GM18867 (cell line): ENCODE measurements around the gene SLC12A8.

Experiments
- ATAC-seq: cut with Tn5 transposase; IDR thresholded peaks from one replicate; pipeline ENCODE4 v1.9.1; 2021; ENCODE audit warnings: mild to moderate bottlenecking, moderate library complexity; ENCODE audit not compliant: unreplicated experiment

The SLC12A8 gene

GRCh38 chr3:125140818-125141595 lies 71.5 kb downstream of the SLC12A8 start:
- peak; percentile 18 for ATAC-seq

DNA sequence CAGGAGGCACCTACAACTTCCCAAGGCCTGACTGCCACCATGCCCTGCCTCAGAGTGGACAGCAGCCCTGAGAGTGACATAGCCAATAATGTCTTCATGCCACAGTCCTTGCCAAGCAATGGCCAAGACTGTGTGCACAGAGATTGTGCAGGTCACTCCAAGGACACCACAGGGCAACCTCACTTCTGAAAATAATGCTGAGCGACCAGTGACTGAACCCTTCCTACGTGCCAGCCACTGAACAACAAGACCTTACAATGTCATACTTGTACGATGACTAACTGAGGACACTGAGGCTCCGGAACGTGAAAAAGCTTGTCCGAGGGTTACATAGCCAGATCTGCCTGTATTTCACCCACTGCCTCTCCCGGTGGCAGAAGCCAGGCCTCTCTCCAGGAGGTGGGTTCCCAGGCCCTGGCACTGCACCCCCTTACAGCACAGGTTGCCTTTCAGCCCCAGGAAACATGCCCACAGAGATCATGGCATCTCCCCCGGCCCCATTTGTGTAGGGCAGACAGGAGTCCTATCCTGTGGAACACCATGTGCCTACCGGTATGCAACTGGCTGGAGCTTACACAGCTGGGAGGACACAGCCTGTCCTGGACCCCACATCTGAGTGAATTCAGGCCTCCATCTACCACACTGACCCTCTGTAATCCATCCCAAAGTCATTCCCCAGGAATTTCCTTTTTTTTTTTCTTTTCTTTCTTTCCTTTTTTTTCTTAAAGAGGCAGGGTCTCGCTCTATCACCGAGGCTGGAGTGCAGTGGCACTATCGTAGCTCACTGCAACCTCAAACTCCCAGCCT lies 72.3 kb downstream of the SLC12A8 start:
- no peak for ATAC-seq

GRCh38 chr3:125139386-125139785 lies 73.2 kb downstream of the SLC12A8 start:
- no peak for ATAC-seq

DNA sequence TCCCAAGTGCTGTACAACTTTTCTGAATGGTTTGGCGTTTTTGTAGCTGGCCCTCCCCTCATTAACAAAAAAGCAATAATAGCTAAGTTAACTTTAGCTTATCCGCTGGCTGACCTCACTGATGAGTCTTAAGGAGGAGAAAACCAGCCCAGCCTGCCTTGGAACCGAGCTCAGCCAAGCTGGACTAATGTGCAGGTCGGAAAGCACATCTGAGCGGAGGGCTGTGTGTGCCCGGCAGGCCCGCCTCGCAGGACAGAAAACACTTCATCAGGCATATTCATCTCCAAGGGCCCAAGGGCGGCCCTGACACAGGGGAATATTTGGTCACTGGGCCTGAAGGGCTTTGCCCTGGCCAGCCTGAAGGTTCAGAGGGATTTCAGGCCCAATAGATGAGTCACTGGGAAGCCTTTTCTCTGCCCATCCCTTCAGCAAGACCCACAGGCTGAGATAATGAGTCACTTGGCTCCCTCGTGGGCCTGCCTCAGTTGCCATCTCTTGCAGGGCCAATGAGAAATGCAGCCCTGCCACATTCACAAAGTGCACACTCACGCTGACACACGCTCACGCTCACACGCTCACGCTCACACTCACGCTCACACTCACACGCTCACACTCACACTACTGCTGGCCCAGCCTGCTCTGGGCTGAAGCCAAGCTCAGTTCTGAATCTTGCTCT lies 75.1 kb downstream of the SLC12A8 start:
- ATAC-seq: no peak

GRCh38 chr3:125136966-125137357 lies 75.6 kb downstream of the SLC12A8 start:
- ATAC-seq: no peak

- ATAC-seq: no peak
These were observed 76.0 kb downstream of the SLC12A8 start for GRCh38 chr3:125136515-125136914.

GRCh38 chr3:125134952-125135351 lies 77.6 kb downstream of the SLC12A8 start:
- no peak for ATAC-seq

DNA sequence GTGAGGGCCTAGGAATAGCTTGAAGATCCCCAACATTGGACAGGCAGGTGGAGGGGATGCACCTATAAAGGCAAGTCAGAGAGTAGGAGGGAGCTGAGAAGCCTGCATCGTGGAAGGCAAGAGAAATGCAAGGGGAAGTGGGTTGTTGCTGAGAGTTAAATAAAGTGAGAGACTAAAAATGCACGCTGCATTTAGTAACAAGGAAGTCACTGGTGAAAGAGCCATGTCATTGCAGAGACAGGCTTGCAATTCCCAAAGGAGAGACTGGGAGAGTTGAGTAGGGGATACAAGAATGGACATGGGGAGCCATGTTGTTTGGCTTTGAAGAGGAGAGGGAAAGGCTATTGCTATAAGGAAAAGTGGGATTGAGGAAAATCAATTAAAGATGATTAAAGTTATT lies 79.7 kb downstream of the SLC12A8 start:
- ATAC-seq: no peak

DNA sequence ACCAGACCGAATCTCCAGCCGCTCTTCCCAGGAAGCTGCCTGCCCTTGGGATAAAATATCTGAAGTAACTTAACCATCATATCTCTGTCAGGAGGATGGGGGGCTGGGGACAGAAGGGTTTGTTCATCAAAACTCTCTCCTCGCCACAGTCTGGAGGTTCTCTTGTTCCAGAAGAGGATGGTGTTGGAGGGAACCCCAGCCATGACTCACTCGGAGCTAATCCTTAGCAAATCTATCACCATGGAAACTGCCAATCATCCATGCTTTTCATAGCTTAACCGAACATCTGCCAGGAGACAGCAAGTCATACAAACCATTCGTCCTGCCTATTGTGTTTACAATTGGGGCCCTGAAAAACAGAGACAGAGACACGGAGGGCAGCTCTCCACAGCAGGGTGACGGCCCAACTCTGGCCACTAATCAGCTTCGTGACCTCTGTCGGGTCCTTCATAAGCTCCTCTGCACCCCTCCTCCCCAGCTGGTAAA lies 83.0 kb downstream of the SLC12A8 start:
- no peak for ATAC-seq

DNA sequence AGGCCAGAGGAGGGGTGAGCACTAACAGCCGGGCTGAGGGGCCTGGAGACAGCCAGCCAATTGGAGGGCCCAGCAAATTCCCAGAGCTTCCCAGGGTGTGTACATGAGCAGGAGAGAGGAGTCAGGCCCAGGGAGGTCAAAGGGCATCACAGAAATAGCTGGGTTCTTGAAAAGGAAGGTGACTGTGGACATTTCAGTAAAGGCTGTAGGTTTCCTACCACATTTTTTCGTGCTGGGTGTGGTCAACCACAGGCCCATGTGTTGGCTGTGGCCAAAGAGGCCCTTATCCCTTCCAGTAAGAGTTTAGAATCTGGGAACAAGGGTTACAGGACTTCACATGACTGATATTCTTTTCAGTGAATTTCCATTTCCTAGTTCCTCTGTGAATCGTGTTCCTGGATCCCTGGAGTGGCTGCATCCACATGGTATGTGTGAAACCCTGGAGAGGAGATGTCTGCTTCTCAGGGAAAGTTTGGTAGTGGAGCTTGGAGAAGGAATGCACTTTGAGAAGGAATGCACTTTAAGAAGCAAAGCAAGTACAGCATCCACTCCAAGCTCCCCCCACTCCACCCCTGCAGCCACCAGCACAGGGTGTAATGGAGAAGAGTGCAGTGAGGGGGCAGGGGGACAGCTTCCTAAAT lies 83.6 kb downstream of the SLC12A8 start:
- no peak for ATAC-seq

DNA sequence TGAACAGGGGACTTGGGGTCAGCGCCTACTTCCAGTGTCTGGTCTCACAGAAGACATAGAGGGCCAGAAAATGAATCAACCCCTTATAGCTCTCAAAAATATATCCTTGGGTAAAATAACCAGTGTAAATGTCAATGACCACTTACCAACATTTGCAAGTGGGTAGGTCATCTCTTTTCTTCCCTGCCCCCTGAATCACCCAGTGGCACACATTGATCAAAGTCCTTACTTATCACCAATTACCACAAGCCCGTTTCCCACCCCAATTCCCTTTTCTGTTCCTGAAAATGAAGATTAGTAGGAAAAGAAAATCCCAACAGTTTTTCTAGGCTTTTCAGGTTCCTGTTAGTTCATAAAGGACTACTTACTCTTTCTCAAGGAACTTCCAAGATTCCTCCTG lies 86.2 kb downstream of the SLC12A8 start:
- no peak for ATAC-seq

- ATAC-seq: no peak
These were observed 86.7 kb downstream of the SLC12A8 start for GRCh38 chr3:125125821-125126245.

GRCh38 chr3:125123451-125124305 lies 88.9 kb downstream of the SLC12A8 start:
- ATAC-seq: no peak

- peak; percentile 44 for ATAC-seq
These were observed 91.1 kb downstream of the SLC12A8 start for GRCh38 chr3:125121246-125122010.

- no peak for ATAC-seq
These were observed 92.0 kb downstream of the SLC12A8 start for GRCh38 chr3:125120379-125121122.

- peak; percentile 83 for ATAC-seq
These were observed 92.7 kb downstream of the SLC12A8 start for GRCh38 chr3:125119752-125120378.

DNA sequence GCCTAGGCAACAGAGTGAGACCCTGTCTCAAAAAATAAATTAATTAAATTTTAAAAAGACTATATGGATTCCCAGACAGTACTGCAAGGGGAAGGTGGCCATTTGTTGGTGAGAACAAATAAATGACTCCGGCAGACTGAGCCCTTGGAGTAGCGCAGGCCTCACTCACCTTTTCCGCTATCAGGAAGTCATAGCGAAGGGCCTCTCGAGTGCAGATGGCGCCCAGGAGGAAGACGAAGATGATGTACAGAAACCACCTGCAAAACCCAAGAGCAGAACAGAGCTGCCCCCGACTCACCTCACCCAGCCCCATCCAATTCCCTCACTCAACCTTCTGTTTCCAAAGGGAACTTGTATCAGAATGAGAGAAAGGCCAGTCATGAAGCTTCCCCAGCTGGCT lies 93.9 kb downstream of the SLC12A8 start:
- ATAC-seq: no peak

DNA sequence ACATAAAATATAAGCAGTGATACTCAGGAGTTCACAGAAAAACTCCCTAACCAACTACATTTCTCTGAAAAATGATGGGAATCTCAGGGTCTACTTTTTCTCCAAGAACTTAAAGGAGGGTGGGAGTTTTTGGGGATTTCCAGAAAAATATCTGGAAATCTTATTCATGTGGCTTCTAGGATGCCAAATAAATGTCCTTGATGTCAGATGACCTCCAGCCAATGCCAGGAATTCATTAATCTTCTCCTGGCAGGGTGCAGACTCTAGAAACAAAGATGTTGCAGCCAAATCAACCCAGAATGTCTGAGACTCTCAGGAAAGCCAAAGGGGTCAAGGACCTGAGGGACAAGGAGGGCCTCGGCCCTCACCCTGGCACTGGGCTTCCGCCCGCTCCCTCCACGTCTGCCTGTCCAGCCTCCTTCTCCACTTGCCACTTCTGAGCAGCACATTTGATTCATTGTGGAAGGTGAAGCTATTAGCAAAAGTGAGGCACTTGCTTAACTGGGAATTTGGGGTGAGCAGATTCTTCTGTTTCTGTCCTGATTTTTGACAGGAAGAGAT lies 94.8 kb downstream of the SLC12A8 start:
- ATAC-seq: no peak
